Fibroblast of villous mesenchyme (primary cell): ENCODE measurements around the gene KRTAP12-4. TPM values are rescaled to one million over a fixed set of nuclear protein-coding genes. Genes with fewer than 3 reads are reported as not detected.
"Not testable (repeated sequence)": the region's sequence is repeated elsewhere in the genome, so short reads cannot be mapped to it uniquely, and the experiment has no call there.

ENCODE experiments used
- DNase-seq: peaks from one replicate; pipeline ENCODE4 v3.0.0-alpha.2; 2010; ENCODE audit warnings: low read depth
- H3K4me3 ChIP-seq: 2 replicates; pipeline ENCODE4 v1.5.1; 2011; ENCODE audit warnings: low read depth, mild to moderate bottlenecking, low read length
- CTCF ChIP-seq: IDR thresholded peaks from 2 replicates; pipeline ENCODE4 v1.5.1; 2012; ENCODE audit warnings: low read depth, mild to moderate bottlenecking, low read length; ENCODE audit not compliant: insufficient read depth
- total RNA-seq: library from RNA; depleted of rRNA; stranded (reverse); fragments of >200 nt; gene quantifications from 2 replicates; pipeline ENCODE4 v1.2.3, GENCODE V29; 2012

KRTAP12-4 gene
- total RNA-seq, 1 donor, result not detected

- no peak for TF ChIP-seq CTCF
- DNase-seq, result no peak
- H3K4me3 ChIP-seq, result no peak overlapping the region
Measured at GRCh38 chr21:44694776-44695175, 40.3 kb upstream of the KRTAP12-4 start.

GRCh38 chr21:44692798-44693512 lies 38.5 kb upstream of the KRTAP12-4 start:
- TF ChIP-seq CTCF, result no peak
- DNase-seq, result no peak
- no peak overlapping the region for H3K4me3 ChIP-seq

- no peak for DNase-seq
- no peak overlapping the region for H3K4me3 ChIP-seq
- TF ChIP-seq CTCF, result no peak
Measured at GRCh38 chr21:44691686-44692085, 37.2 kb upstream of the KRTAP12-4 start.

- not testable (repeated sequence) for H3K4me3 ChIP-seq, DNase-seq
Measured at GRCh38 chr21:44689740-44690139, 35.3 kb upstream of the KRTAP12-4 start.

GRCh38 chr21:44687671-44688070 lies 33.2 kb upstream of the KRTAP12-4 start:
- DNase-seq, result no peak
- H3K4me3 ChIP-seq, result no peak overlapping the region
- TF ChIP-seq CTCF, result no peak

GRCh38 chr21:44686843-44687561 lies 32.5 kb upstream of the KRTAP12-4 start:
- no peak for DNase-seq
- no peak overlapping the region for H3K4me3 ChIP-seq
- TF ChIP-seq CTCF, result no peak

- no peak for TF ChIP-seq CTCF
- H3K4me3 ChIP-seq, result no peak overlapping the region
- no peak for DNase-seq
Measured at GRCh38 chr21:44686000-44686781, 31.7 kb upstream of the KRTAP12-4 start.

GRCh38 chr21:44685050-44685449 lies 30.6 kb upstream of the KRTAP12-4 start:
- not testable (repeated sequence) for DNase-seq

More at GRCh38 chr21:44685050-44685449, 30.6 kb upstream of the KRTAP12-4 start:
- not testable (repeated sequence) for H3K4me3 ChIP-seq
